HL-60 (cell line): ENCODE data around the gene TRIM34.
"Not testable (repeated sequence)": the region's sequence is repeated elsewhere in the genome, so short reads cannot be mapped to it uniquely, and the experiment has no call there.

Experiments used
- CTCF ChIP-seq: IDR thresholded peaks from one replicate; pipeline ENCODE4 v1.5.1; 2011; ENCODE audit warnings: low read length, control low read depth, inconsistent platforms; ENCODE audit not compliant: insufficient read depth
- GABPA ChIP-seq: IDR thresholded peaks from 2 replicates; pipeline ENCODE4 v1.6.1; 2012; ENCODE audit warnings: low read depth
- POLR2AphosphoS5 ChIP-seq: IDR thresholded peaks from 2 replicates; pipeline ENCODE4 v1.6.1; 2012; ENCODE audit warnings: low read depth
- REST ChIP-seq: IDR thresholded peaks from 2 replicates; pipeline ENCODE4 v1.6.1; 2012; ENCODE audit warnings: low read depth; ENCODE audit not compliant: insufficient replicate concordance

- not testable (repeated sequence) for TF ChIP-seq CTCF, REST, GABPA, POLR2AphosphoS5
Measured at GRCh38 chr11:5683620-5684019, 58.8 kb downstream of the TRIM34 start.
